NOMO-1 treated with DMSO at 0.1 percent for 48 hours (cell line): ENCODE data around the gene TRIM67.

Experiments
- DNase-seq: peaks from one replicate; lab custom pipeline; 2025; ENCODE audit not compliant: unreplicated experiment; lab: John Stamatoyannopoulos, UW

Gene TRIM67

GRCh38 chr1:231182317-231182716 lies 20.5 kb downstream of the TRIM67 start:
- DNase-seq: no peak

GRCh38 chr1:231183639-231184590 lies 22.1 kb downstream of the TRIM67 start:
- DNase-seq: no peak

- no peak for DNase-seq
Observed at GRCh38 chr1:231184891-231185290, 23.0 kb downstream of the TRIM67 start.

DNA sequence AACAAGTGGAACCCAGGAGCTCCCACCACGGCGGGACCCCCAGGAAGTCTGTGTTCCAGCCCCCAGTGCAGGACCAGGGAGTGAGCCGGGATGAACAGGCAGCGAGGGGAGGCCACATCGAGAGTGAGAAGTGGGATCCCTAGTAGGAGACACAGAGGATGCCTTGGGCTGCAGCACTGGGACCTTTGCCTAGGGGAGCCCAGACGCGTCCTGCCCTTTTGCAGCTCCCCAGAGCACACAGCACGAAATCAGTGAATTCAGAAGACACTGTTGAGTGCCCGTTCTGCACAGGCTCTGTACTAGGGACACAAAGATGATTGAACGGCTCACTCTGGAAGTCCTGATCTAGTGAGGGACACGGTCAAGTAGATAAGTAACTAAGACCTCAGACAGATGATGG lies 23.5 kb downstream of the TRIM67 start:
- DNase-seq: no peak

GRCh38 chr1:231186356-231187115 lies 24.7 kb downstream of the TRIM67 start:
- DNase-seq: no peak

GRCh38 chr1:231187571-231187970 lies 25.7 kb downstream of the TRIM67 start:
- DNase-seq: no peak

DNA sequence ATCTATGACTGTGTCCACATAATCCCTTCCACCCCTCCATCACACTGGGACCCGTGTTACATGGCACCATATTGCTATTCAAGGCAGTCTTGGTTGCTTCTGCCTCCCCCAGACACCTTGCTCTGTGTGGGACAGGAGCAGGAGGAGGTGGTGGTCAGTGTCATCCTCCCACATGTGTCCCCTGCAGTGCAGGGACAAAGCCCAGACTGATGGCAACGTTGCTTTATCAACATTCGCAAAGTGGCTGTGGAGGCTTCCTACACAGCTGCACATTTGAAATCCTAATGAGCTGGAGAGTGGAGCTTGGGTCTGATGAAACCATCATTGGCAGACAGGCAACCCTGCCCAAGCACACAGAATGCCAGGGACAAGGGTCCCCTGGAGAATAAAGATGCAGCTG lies 26.2 kb downstream of the TRIM67 start:
- no peak for DNase-seq

DNA sequence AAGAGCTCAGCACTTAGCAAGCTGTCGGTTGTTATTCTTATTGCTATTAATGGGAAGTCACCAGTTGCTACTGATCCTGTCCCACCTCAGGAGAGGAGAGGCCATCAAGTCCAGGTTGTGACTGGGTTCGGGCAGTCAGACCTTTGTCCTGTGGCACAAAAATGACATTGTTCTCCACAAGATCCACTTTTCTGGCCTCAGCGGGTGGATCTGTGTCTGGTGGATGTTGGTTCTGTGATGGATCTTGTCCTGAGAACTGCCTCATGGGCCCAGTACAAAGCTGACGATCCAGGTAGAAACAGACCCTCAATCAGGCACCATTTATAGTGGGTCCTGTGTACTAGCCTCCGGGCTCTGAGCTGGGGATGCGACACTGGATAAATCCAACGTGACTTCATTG lies 26.9 kb downstream of the TRIM67 start:
- DNase-seq: no peak

DNA sequence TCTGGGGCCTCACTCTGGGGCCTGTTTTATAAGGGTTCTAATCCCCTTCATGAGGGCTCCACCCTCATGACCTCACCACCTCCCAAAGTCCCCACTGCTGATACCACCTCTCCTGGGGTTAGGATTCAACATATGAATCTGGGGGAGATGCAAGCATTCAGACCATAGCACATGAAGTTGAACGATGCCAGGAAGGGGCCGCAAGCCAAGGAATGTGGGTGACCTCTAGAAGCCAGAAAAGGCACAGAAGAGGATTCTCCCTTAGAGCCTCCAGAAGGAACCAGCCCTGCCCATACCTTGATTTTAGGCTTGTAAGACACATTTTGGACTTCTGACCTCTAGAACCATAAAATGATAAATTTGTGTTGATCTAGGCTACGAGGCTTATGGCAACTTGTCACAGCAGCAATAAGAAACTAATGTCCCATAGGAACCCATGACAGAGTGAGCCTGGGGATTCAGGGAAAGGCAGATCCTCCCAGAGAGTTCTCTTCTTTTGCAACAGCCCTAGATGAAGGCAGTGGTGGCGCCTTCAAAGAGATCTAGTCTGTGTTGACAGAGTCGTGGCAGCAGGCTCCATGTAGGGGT lies 27.9 kb downstream of the TRIM67 start:
- DNase-seq: no peak

DNA sequence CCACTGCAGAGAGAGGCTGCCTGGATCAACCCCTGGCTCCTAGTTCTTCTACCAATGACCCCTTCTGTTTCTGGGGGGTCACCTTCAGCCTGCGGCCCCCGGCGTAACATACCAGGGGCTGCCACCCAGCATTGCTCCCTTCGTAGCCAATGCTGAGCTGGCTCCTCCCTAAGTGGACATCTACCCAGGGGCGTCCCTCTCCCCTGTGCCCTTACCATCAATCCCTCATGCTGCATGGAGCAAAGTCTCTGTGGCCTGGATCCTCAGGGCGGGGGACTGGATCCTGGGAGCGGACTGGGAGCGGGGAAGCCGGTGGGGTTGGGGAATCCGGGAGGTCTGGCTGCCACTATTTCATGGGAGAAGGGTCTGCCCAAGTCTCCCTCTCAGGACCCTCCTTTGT lies 28.6 kb downstream of the TRIM67 start:
- no peak for DNase-seq

GRCh38 chr1:231192620-231193163 lies 30.8 kb downstream of the TRIM67 start:
- no peak for DNase-seq

- DNase-seq: no peak
Observed at GRCh38 chr1:231193710-231194340, 32.0 kb downstream of the TRIM67 start.

GRCh38 chr1:231194476-231194842 lies 32.6 kb downstream of the TRIM67 start:
- DNase-seq: no peak

DNA sequence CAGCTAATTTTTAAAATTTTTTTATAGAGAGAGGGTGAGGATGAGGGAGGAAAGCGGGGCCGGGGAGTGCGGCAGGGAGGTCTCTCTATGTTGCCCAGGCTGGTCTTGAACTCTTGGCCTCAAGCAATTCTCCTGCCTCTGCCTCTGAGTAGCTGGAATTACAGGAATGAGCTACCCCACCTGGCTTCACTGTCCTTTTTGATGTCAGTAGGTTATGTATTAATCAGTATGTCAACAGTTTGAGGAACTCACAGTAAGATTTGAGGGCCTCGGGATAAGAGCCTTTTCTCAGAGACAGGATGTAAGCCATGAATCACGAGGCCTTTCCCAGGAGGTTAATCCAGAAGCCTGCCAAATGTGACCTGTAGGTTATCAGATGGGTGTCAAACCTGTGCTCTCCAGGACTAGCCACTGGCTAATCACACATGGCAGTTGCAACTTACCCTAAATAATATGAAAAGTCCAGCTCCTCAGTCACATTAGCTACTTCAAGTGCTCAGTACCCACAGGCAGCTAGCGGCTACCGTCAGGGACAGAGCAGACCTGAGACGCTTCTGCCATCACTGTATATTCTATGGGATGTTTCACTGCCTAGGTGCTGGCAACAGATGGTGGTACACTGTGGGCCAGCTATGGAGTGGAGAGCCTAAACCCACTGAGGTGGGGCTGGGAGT lies 33.1 kb downstream of the TRIM67 start:
- no peak for DNase-seq

- no peak for DNase-seq
Observed at GRCh38 chr1:231196307-231196706, 34.4 kb downstream of the TRIM67 start.

DNA sequence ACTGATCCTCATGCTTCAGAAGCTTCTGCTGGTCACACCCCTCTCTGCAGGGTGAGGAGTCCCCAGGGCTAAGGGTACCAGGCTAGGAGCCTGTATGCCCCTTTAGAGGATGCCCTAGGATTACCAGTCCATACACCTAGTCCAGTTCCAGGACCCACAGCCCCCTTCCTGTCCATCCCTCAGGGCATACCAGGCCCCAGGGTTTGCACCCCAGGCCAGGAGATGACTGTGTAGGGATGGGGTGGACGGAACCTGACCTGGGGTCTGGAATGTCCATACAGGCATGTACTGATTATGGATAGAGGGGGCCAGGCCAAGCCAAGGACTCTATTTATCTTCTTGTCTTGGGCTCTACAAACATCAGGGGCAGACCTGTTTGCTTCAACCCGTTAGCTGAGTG lies 34.9 kb downstream of the TRIM67 start:
- no peak for DNase-seq

GRCh38 chr1:231199868-231200267 lies 38.0 kb downstream of the TRIM67 start:
- no peak for DNase-seq

GRCh38 chr1:231200388-231201031 lies 38.7 kb downstream of the TRIM67 start:
- DNase-seq: no peak

DNA sequence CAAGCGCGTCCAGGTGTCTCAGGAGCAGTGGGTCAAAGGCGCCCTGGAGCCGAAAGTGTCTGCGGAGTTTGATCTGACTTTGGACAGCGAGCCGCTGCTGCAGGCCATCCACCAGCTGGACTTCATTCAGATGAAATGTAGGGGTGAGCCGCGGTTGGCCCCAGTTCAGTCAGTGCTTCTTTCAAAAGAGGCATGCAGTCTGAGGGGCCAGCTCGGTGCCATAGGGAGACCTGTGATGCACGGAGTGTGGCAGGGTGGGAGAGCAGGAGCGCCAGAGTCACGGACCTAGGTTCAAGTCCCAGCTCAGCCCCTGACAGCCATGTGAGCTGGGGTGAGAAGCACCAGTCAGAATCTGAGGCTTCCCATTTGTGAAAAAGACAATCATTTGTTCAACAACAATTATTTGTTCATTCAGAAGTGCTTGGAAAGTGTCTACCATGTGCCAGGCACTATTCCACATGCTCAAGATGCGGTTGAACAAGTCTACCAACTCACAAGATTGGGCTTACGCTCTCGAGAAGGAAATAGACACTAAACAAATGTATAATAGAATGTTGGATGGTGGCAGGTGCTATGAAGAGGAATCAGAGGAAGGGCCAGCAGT lies 39.6 kb downstream of the TRIM67 start:
- no peak for DNase-seq
